Measurements from ENCODE around the gene NAA11. TPM values are rescaled to one million over a fixed set of nuclear protein-coding genes. Genes with fewer than 3 reads are reported as not detected.

The NAA11 gene
- total RNA-seq, 1 experiment from 2014 or later = not detected

- H3K79me1 ChIP-seq (ENCODE audit: insufficient read depth, low read depth, low read length, poor library complexity, severe bottlenecking) = no peaks in the 10 kb centered on the region
- no peak overlapping the region for H4K5ac ChIP-seq (ENCODE audit: insufficient read length, low read depth, low read length)
- no peak overlapping the region for H2BK15ac ChIP-seq (ENCODE audit: low read depth, low read length)
- H3K4ac ChIP-seq (ENCODE audit: low read depth, low read length) = no peak overlapping the region
- H3K9ac ChIP-seq (ENCODE audit: extremely low read depth, insufficient read length, low read length) = no peak overlapping the region
- no peaks in the 10 kb centered on the region for H3K23me2 ChIP-seq (ENCODE audit: insufficient read length, low read depth, low read length, poor library complexity, severe bottlenecking)
- no peaks in the 10 kb centered on the region for H3K79me2 ChIP-seq (ENCODE audit: insufficient read depth, low read length)
- no peak overlapping the region for H3K23ac ChIP-seq (ENCODE audit: insufficient read length, low read depth, low read length)
- Mint-ChIP-seq H3K4me3 (no peak overlapping the region), H3K9me3 (no peaks in the 10 kb centered on the region), H3K36me3 (ENCODE audit: insufficient read depth in 1 of 3, low read depth in 3 of 3) (no peaks in the 10 kb centered on the region), H3K27me3 (ENCODE audit: low read depth) (no peaks in the 10 kb centered on the region), H3K4me1 (peaks cover 0 to 5% of the 10 kb centered on the region in 2 experiments; a peak in 1 of 4 replicates), H3K27ac (no peak overlapping the region; a peak in 1 of 7 replicates)
- H3K56ac ChIP-seq (ENCODE audit: insufficient read length, low read depth, low read length) = no peak overlapping the region
- H3K18ac ChIP-seq (ENCODE audit: insufficient read length, low read depth, low read length) = no peak overlapping the region
- H3K27me3 ChIP-seq (ENCODE audit: insufficient read depth, low read length) = no peaks in the 10 kb centered on the region
- H2BK120ac ChIP-seq (ENCODE audit: low read depth, low read length, poor library complexity, severe bottlenecking) = no peak overlapping the region
- no peak overlapping the region for H2BK5ac ChIP-seq (ENCODE audit: insufficient read length, low read length)
- no peak overlapping the region for H2BK12ac ChIP-seq (ENCODE audit: insufficient read length, low read depth, low read length)
- no peak overlapping the region for H4K8ac ChIP-seq (replicated peaks; ENCODE audit: insufficient read length, low read depth, low read length)
- DNase-seq = no peak
- H3T11ph ChIP-seq (ENCODE audit: low read length) = no peak overlapping the region
- no CpG with 5 or more reads among the region's 2 CpGs for WGBS (ENCODE audit: extremely low coverage, insufficient read length, low lambda C conversion rate)
- TF ChIP-seq CTCF (conservative IDR thresholded peaks at IDR 0.05) = no peak
- H3K14ac ChIP-seq (ENCODE audit: insufficient read depth, low read length) = no peak overlapping the region
- H3K4me1 ChIP-seq (ENCODE audit: insufficient read depth, low read length) = peaks cover 3% of the 10 kb centered on the region; the same call in 1 of the 2 replicates
- no peak overlapping the region for H4K91ac ChIP-seq (ENCODE audit: insufficient read length, low read depth, low read length)
- H2AFZ ChIP-seq (ENCODE audit: low read length) = no peak overlapping the region
- H2BK20ac ChIP-seq (ENCODE audit: low read depth, low read length, poor library complexity, severe bottlenecking) = no peak overlapping the region
- H4K20me1 ChIP-seq (ENCODE audit: control insufficient read depth, insufficient read depth, insufficient read length) = no peaks in the 10 kb centered on the region
- no peaks in the 10 kb centered on the region for H3K9me3 ChIP-seq (ENCODE audit: control insufficient read depth, low read depth, low read length)
- H2AK5ac ChIP-seq (ENCODE audit: insufficient read length, low read length) = no peak overlapping the region
- H3K27ac ChIP-seq (ENCODE audit: insufficient read length, low read depth, low read length) = no peak overlapping the region
- H3K4me2 ChIP-seq (ENCODE audit: insufficient read depth, insufficient read length, low read length) = no peak overlapping the region
Observed at GRCh38 chr4:79330720-79331119, 4.9 kb upstream of the NAA11 start.

Data from H9 (cell line).